Activated CD4-positive, alpha-beta T cell treated with anti-CD3 and anti-CD28 coated beads, Interleukin-2, Interleukin-6, amounts not matched to agents 100 ng/mL and 50 ng/mL, durations not matched to agents 16 hours and 8 hours (primary cell): Measurements from ENCODE around the gene PADI3.
"Not testable (repeated sequence)": the region's sequence is repeated elsewhere in the genome, so short reads cannot be mapped to it uniquely, and the experiment has no call there.

ENCODE experiments used
- DNase-seq: peaks from one replicate; pipeline ENCODE4 v3.0.0-alpha.2; 2020

The PADI3 gene

GRCh38 chr1:17215545-17215890 lies 33.4 kb upstream of the PADI3 start:
- DNase-seq, result no peak

- no peak for DNase-seq
Observed at GRCh38 chr1:17216078-17216477, 32.8 kb upstream of the PADI3 start.

GRCh38 chr1:17217607-17218006 lies 31.3 kb upstream of the PADI3 start:
- DNase-seq, result no peak

GRCh38 chr1:17218939-17219338 lies 30.0 kb upstream of the PADI3 start:
- no peak for DNase-seq

- no peak for DNase-seq
Observed at GRCh38 chr1:17220287-17220686, 28.6 kb upstream of the PADI3 start.

GRCh38 chr1:17222557-17222956 lies 26.3 kb upstream of the PADI3 start:
- DNase-seq, result no peak

GRCh38 chr1:17224434-17224833 lies 24.5 kb upstream of the PADI3 start:
- DNase-seq, result no peak

GRCh38 chr1:17225140-17225539 lies 23.8 kb upstream of the PADI3 start:
- DNase-seq, result no peak

GRCh38 chr1:17227358-17227915 lies 21.5 kb upstream of the PADI3 start:
- DNase-seq, result no peak

- DNase-seq, result no peak
Observed at GRCh38 chr1:17228619-17229018, 20.3 kb upstream of the PADI3 start.

GRCh38 chr1:17229379-17229778 lies 19.5 kb upstream of the PADI3 start:
- DNase-seq, result no peak

GRCh38 chr1:17230106-17230505 lies 18.8 kb upstream of the PADI3 start:
- DNase-seq, result no peak

- DNase-seq, result no peak
Observed at GRCh38 chr1:17230671-17231310, 18.1 kb upstream of the PADI3 start.

GRCh38 chr1:17232759-17233661 lies 15.9 kb upstream of the PADI3 start:
- no peak for DNase-seq

GRCh38 chr1:17233675-17234320 lies 15.1 kb upstream of the PADI3 start:
- DNase-seq, result no peak

- no peak for DNase-seq
Observed at GRCh38 chr1:17234405-17234804, 14.5 kb upstream of the PADI3 start.

GRCh38 chr1:17235135-17235885 lies 13.6 kb upstream of the PADI3 start:
- DNase-seq, result no peak

GRCh38 chr1:17236779-17237560 lies 11.9 kb upstream of the PADI3 start:
- DNase-seq, result peak; percentile 89

- no peak for DNase-seq
Observed at GRCh38 chr1:17237561-17237903, 11.4 kb upstream of the PADI3 start.

GRCh38 chr1:17239420-17239819 lies 9.5 kb upstream of the PADI3 start:
- DNase-seq, result peak; percentile 43

- not testable (repeated sequence) for DNase-seq
Observed at GRCh38 chr1:17241011-17241779, 7.7 kb upstream of the PADI3 start.

- DNase-seq, result not testable (repeated sequence)
Observed at GRCh38 chr1:17241780-17242074, 7.2 kb upstream of the PADI3 start.
